Measurements from ENCODE around the gene RTN4.

Gene RTN4

GRCh38 chr2:54952425-54952824 is 97.8 kb downstream of the RTN4 start:
- in situ Hi-C loops (cut with MboI; ENCODE audit: low sequenced_read_pairs, unreplicated experiment) = no loop called here
- TF ChIP-seq CTCF (IDR thresholded peaks at IDR 0.05; ENCODE audit: borderline replicate concordance, control extremely low read depth, extremely low read depth, insufficient read depth, missing control alignments) = no peak
- DNase-seq (ENCODE audit: low spot score) = no peak

- in situ Hi-C loops (cut with MboI; ENCODE audit: low sequenced_read_pairs, unreplicated experiment) = no loop called here
- DNase-seq (ENCODE audit: low spot score) = no peak
- no peak for TF ChIP-seq CTCF (IDR thresholded peaks at IDR 0.05; ENCODE audit: borderline replicate concordance, control extremely low read depth, extremely low read depth, insufficient read depth, missing control alignments)
These were observed 99.4 kb downstream of the RTN4 start for GRCh38 chr2:54950811-54951210.

- in situ Hi-C loops (cut with MboI; ENCODE audit: low sequenced_read_pairs, unreplicated experiment) = no loop called here
These were observed 100.8 kb downstream of the RTN4 start for GRCh38 chr2:54949431-54949830.

GRCh38 chr2:54948120-54948519 is 102.1 kb downstream of the RTN4 start:
- in situ Hi-C loops (cut with MboI; ENCODE audit: low sequenced_read_pairs, unreplicated experiment) = no loop called here
- no peak for DNase-seq (ENCODE audit: low spot score)
- TF ChIP-seq CTCF (IDR thresholded peaks at IDR 0.05; ENCODE audit: borderline replicate concordance, control extremely low read depth, extremely low read depth, insufficient read depth, missing control alignments) = no peak

More at GRCh38 chr2:54949431-54949830, 100.8 kb downstream of the RTN4 start:
- no peak for DNase-seq (ENCODE audit: low spot score)
- no peak for TF ChIP-seq CTCF (IDR thresholded peaks at IDR 0.05; ENCODE audit: borderline replicate concordance, control extremely low read depth, extremely low read depth, insufficient read depth, missing control alignments)

- TF ChIP-seq CTCF (IDR thresholded peaks at IDR 0.05; ENCODE audit: borderline replicate concordance, control extremely low read depth, extremely low read depth, insufficient read depth, missing control alignments) = no peak
- DNase-seq (ENCODE audit: low spot score) = no peak
- in situ Hi-C loops (cut with MboI; ENCODE audit: low sequenced_read_pairs, unreplicated experiment) = no loop called here
These were observed 102.6 kb downstream of the RTN4 start for GRCh38 chr2:54947646-54948045.

GRCh38 chr2:54947136-54947535 is 103.1 kb downstream of the RTN4 start:
- in situ Hi-C loops (cut with MboI; ENCODE audit: low sequenced_read_pairs, unreplicated experiment) = no loop called here
- no peak for TF ChIP-seq CTCF (IDR thresholded peaks at IDR 0.05; ENCODE audit: borderline replicate concordance, control extremely low read depth, extremely low read depth, insufficient read depth, missing control alignments)

More at GRCh38 chr2:54947136-54947535, 103.1 kb downstream of the RTN4 start:
- DNase-seq (ENCODE audit: low spot score) = no peak

Data from GM13976 (cell line).